IMR-90 (cell line): Measurements from ENCODE around the gene STK40. TPM values are rescaled to one million over a fixed set of nuclear protein-coding genes. Genes with fewer than 3 reads are reported as not detected.
A peak's percentile ranks its signal among the peaks of the same experiment; 100 is the strongest.

Experiments used
- ATAC-seq: fragments of 200-7000 bp; cut with Tn5 transposase; 2 replicates; pipeline ENCODE4 v1.9.1; 2020; ENCODE audit warnings: low read depth, mild to moderate bottlenecking, moderate library complexity
- BruUV-seq: library from RNA; stranded (reverse); fragments of 400-500 nt; replicated peaks from 2 replicates; lab custom pipeline; 2021; lab: Mats Ljungman, UMichigan
- CTCF ChIA-PET: fragments of 300-600 bp; formaldehyde crosslinking; extraction: SDS; loops from one replicate; lab custom pipeline; 2021; ENCODE audit warnings: antibody characterized with exemption; lab: Yijun Ruan, JAX
- POLR2A ChIA-PET: fragments of 300-600 bp; sonication (Branson Sonifier 250); formaldehyde crosslinking; loops from one replicate; lab custom pipeline; 2022; ENCODE audit warnings: antibody characterized with exemption; ENCODE audit not compliant: unreplicated experiment; lab: Charles Lee
- DNase-seq: peaks from one replicate; pipeline ENCODE4 v3.0.0; 2013
- H2AFZ ChIP-seq: replicated peaks from 2 replicates; pipeline ENCODE3; 2013; ENCODE audit warnings: low read length, mild to moderate bottlenecking; ENCODE audit not compliant: poor library complexity
- H2AK5ac ChIP-seq: 2 replicates; pipeline ENCODE4 v1.6.1; 2013; ENCODE audit warnings: low read depth, low read length, inconsistent platforms
- H2AK9ac ChIP-seq: replicated peaks from 2 replicates; pipeline ENCODE3; 2013; ENCODE audit warnings: mild to moderate bottlenecking, low read depth, low read length, moderate library complexity; ENCODE audit not compliant: poor library complexity
- H2BK120ac ChIP-seq: 2 replicates; pipeline ENCODE4 v1.6.1; 2013; ENCODE audit warnings: low read depth, low read length, inconsistent platforms
- H2BK15ac ChIP-seq: 3 replicates; pipeline ENCODE4 v1.6.1; 2013; ENCODE audit warnings: low read depth, low read length, inconsistent platforms
- H2BK20ac ChIP-seq: 2 replicates; pipeline ENCODE4 v1.6.1; 2013; ENCODE audit warnings: low read depth, mild to moderate bottlenecking, inconsistent platforms, low read length, moderate library complexity
- H2BK5ac ChIP-seq: 2 replicates; pipeline ENCODE4 v1.6.1; 2013; ENCODE audit warnings: mild to moderate bottlenecking, low read depth, low read length, inconsistent platforms; ENCODE audit not compliant: poor library complexity, severe bottlenecking
- H3K14ac ChIP-seq: replicated peaks from 2 replicates; pipeline ENCODE4 v1.6.1; 2013; ENCODE audit warnings: low read depth, low read length, inconsistent platforms
- H3K18ac ChIP-seq: 2 replicates; pipeline ENCODE4 v1.6.1; 2013; ENCODE audit warnings: low read depth, low read length, control low read depth
- H3K23ac ChIP-seq: 2 replicates; pipeline ENCODE4 v1.6.1; 2013; ENCODE audit warnings: low read depth, low read length, inconsistent platforms
- H3K27ac ChIP-seq: 2 replicates; pipeline ENCODE4 v1.5.1; 2013; ENCODE audit warnings: mild to moderate bottlenecking, control low read depth, low read length; ENCODE audit not compliant: insufficient read depth
- H3K27me3 ChIP-seq: 2 replicates; pipeline ENCODE4 v1.6.1; 2013; ENCODE audit warnings: low read length; ENCODE audit not compliant: control insufficient read depth, insufficient read depth
- H3K36me3 ChIP-seq: 2 replicates; pipeline ENCODE4 v1.6.1; 2013; ENCODE audit warnings: low read length, mixed read lengths; ENCODE audit not compliant: control insufficient read depth, insufficient read depth
- H3K4ac ChIP-seq: 2 replicates; pipeline ENCODE4 v1.6.1; 2013; ENCODE audit warnings: low read depth, low read length, inconsistent platforms
- H3K4me1 ChIP-seq: 2 replicates; pipeline ENCODE4 v1.6.1; 2013; ENCODE audit warnings: low read length, mixed read lengths; ENCODE audit not compliant: control insufficient read depth, insufficient read depth
- H3K4me2 ChIP-seq: 2 replicates; pipeline ENCODE4 v1.6.1; 2013; ENCODE audit warnings: low read depth, mild to moderate bottlenecking, control low read depth, low read length, moderate library complexity
- H3K4me3 ChIP-seq: 2 replicates; pipeline ENCODE4 v1.5.1; 2013; ENCODE audit warnings: low read depth, mild to moderate bottlenecking, control low read depth, low read length, moderate library complexity; ENCODE audit not compliant: insufficient read depth
- H3K56ac ChIP-seq: 2 replicates; pipeline ENCODE4 v1.6.1; 2013; ENCODE audit warnings: low read length, inconsistent platforms; ENCODE audit not compliant: insufficient read depth; ENCODE audit errors: extremely low read depth
- H3K79me1 ChIP-seq, 2 experiments: 2 replicates each; pipeline ENCODE4 v1.6.1; 2013; ENCODE audit warnings: low read length in 2 of 2, inconsistent platforms in 1 of 2, low read depth in 1 of 2
- H3K9ac ChIP-seq: 2 replicates; pipeline ENCODE4 v1.6.1; 2013; ENCODE audit warnings: low read depth, low read length, control low read depth
- H3K9me1 ChIP-seq: 2 replicates; pipeline ENCODE4 v1.6.1; 2013; ENCODE audit warnings: low read length, inconsistent platforms; ENCODE audit not compliant: insufficient read depth
- H3K9me3 ChIP-seq: 2 replicates; pipeline ENCODE4 v1.6.1; 2013; ENCODE audit warnings: low read length; ENCODE audit not compliant: control insufficient read depth, insufficient read depth
- H4K20me1 ChIP-seq: 2 replicates; pipeline ENCODE4 v1.6.1; 2013; ENCODE audit warnings: low read length, inconsistent platforms; ENCODE audit not compliant: insufficient read depth
- H4K5ac ChIP-seq: 2 replicates; pipeline ENCODE4 v1.6.1; 2013; ENCODE audit warnings: mild to moderate bottlenecking, low read depth, low read length, control low read depth
- H4K8ac ChIP-seq, 2 experiments: 2 replicates each; pipeline ENCODE4 v1.6.1; 2013; ENCODE audit warnings: low read depth in 2 of 2, low read length in 2 of 2, control low read depth in 1 of 2, inconsistent platforms in 1 of 2
- H4K91ac ChIP-seq: 2 replicates; pipeline ENCODE4 v1.6.1; 2013; ENCODE audit warnings: low read depth, low read length, inconsistent platforms; ENCODE audit not compliant: insufficient read depth
- BHLHE40 ChIP-seq: fragments of 150-350 bp; IDR thresholded peaks from 2 replicates; pipeline ENCODE4 v1.6.1; 2016; ENCODE audit warnings: mild to moderate bottlenecking, low read depth, low read length
- CEBPB ChIP-seq: IDR thresholded peaks from 2 replicates; pipeline ENCODE4 v1.6.1; 2012; ENCODE audit warnings: low read depth, low read length, improper control_type of control experiment
- CHD1 ChIP-seq: IDR thresholded peaks from 2 replicates; pipeline ENCODE4 v1.6.1; 2012; ENCODE audit warnings: low read depth, low read length, improper control_type of control experiment
- ELK1 ChIP-seq: fragments of 150-350 bp; IDR thresholded peaks from 2 replicates; pipeline ENCODE4 v1.6.1; 2016; ENCODE audit warnings: low read depth, mild to moderate bottlenecking, low read length, moderate library complexity, borderline replicate concordance
- MAFK ChIP-seq: IDR thresholded peaks from 2 replicates; pipeline ENCODE4 v1.6.1; 2012; ENCODE audit warnings: low read depth, low read length, improper control_type of control experiment
- MAZ ChIP-seq: IDR thresholded peaks from 2 replicates; pipeline ENCODE4 v1.6.1; 2012; ENCODE audit warnings: low read depth, mild to moderate bottlenecking, low read length, improper control_type of control experiment, moderate library complexity, borderline replicate concordance
- MXI1 ChIP-seq: IDR thresholded peaks from 2 replicates; pipeline ENCODE4 v1.6.1; 2012; ENCODE audit warnings: low read depth, mild to moderate bottlenecking, low read length, moderate library complexity, borderline replicate concordance
- NFE2L2 ChIP-seq: fragments of 150-350 bp; IDR thresholded peaks from 2 replicates; pipeline ENCODE4 v1.6.1; 2016; ENCODE audit warnings: low read depth, mild to moderate bottlenecking, low read length
- POLR2A ChIP-seq: IDR thresholded peaks from 2 replicates; pipeline ENCODE4 v1.6.1; 2012; ENCODE audit warnings: mild to moderate bottlenecking, low read depth, low read length
- RAD21 ChIP-seq: IDR thresholded peaks from 2 replicates; pipeline ENCODE4 v1.6.1; 2012; ENCODE audit warnings: low read length, improper control_type of control experiment
- RCOR1 ChIP-seq: IDR thresholded peaks from 2 replicates; pipeline ENCODE4 v1.6.1; 2012; ENCODE audit warnings: mild to moderate bottlenecking, low read length, improper control_type of control experiment; ENCODE audit not compliant: insufficient replicate concordance
- RFX5 ChIP-seq: IDR thresholded peaks from 2 replicates; pipeline ENCODE4 v1.8.0; 2012; ENCODE audit warnings: low read depth, mild to moderate bottlenecking, low read length, moderate library complexity
- SMC3 ChIP-seq: fragments of 150-350 bp; IDR thresholded peaks from 2 replicates; pipeline ENCODE4 v1.6.1; 2016; ENCODE audit warnings: low read depth, mild to moderate bottlenecking, antibody characterized with exemption, low read length, moderate library complexity
- WGBS, 2 experiments: methylation state at CpG; one replicate each; pipeline versions ENCODE4 v1.1.5 to v1.1.7; 2013; ENCODE audit warnings: missing lambda C conversion rate in 2 of 2; ENCODE audit not compliant: insufficient read length in 1 of 2; ENCODE audit errors: extremely low coverage in 2 of 2; 5-methylcytosine and 5-hydroxymethylcytosine counted together
- dilution Hi-C: fragments of 300-500 bp; cut with HindIII; formaldehyde crosslinking; loops from one replicate; pipeline ENCODE4 v1.14.3; 2018; ENCODE audit warnings: low sequenced_read_pairs; ENCODE audit not compliant: unreplicated experiment
- in situ Hi-C: fragments of 300-500 bp; cut with MboI; formaldehyde crosslinking; loops from 3 replicates; pipeline ENCODE4 v1.14.3; 2019; ENCODE audit warnings: low sequenced_read_pairs, inconsistent platforms, mixed read lengths
- intact Hi-C: fragments of 100-400 bp; cut with micrococcal nuclease; formaldehyde crosslinking; loops from 2 replicates; pipeline ENCODE4 v1.10.0; 2022
- polyA plus RNA-seq, 3 experiments: library from polyadenylated mRNA; depleted of rRNA; stranded (reverse); fragments of >200 nt; gene quantifications; 2 replicates each; pipeline ENCODE4 v1.2.3, GENCODE V29; 2012; ENCODE audit warnings: low replicate concordance in 1 of 3
- total RNA-seq: library from RNA; depleted of rRNA; stranded (reverse); fragments of >200 nt; gene quantifications from 2 replicates; pipeline ENCODE4 v1.2.3, GENCODE V29; 2012
- TF ChIP-seq, protein P1 (sequence below): conservative IDR thresholded peaks from 2 replicates; pipeline ENCODE4 v1.5.1; 2012; ENCODE audit warnings: mild to moderate bottlenecking, low read depth, low read length, improper control_type of control experiment
- TF ChIP-seq, protein P2 (sequence below): fragments of 150-350 bp; IDR thresholded peaks from 2 replicates; pipeline ENCODE4 v1.6.1; 2017; ENCODE audit warnings: mild to moderate bottlenecking, antibody characterized with exemption, low read length, low read depth

Gene STK40
- total and polyA plus RNA-seq, 2 of the 4 experiments (the other 2 are of a cell fraction) = 16.0 to 29.9 TPM

- peak overlapping the region; percentile 24 for H2AFZ ChIP-seq
- dilution Hi-C loops = no loop called here
- DNase-seq (peak; percentile 37), ATAC-seq (no peak)
- H2BK15ac ChIP-seq = no peak overlapping the region
- H3K27me3 ChIP-seq = no peaks in the 10 kb centered on the region
- peak overlapping the region; percentile 82 for H2AK9ac ChIP-seq
- no TSS peak for BruUV-seq
- no peak overlapping the region for H3K27ac ChIP-seq
- H3K4me3 ChIP-seq = no peak overlapping the region
- H3K36me3 ChIP-seq = peaks cover 46% of the 10 kb centered on the region
- no peak overlapping the region for H4K5ac ChIP-seq
- H3K23ac ChIP-seq = peak overlapping the region; percentile 12; the same call in 1 of the 2 replicates
- intact Hi-C loops = no loop called here
- H2BK5ac ChIP-seq = peak overlapping the region; percentile 44
- H3K18ac ChIP-seq = no peak overlapping the region
- peak overlapping the region; percentile 64 for H3K4ac ChIP-seq
- in situ Hi-C loops = no loop called here
- H3K56ac ChIP-seq = no peak overlapping the region
- H2BK120ac ChIP-seq = no peak overlapping the region
- 0 out of 2 replicates have a peak, but pooled peaks cover 4% of the 10 kb centered on the region for H4K20me1 ChIP-seq
- peak overlapping the region in 1 of 2 experiments; percentile 44; a peak in 1 of 4 replicates for H4K8ac ChIP-seq
- 100% methylated on average over 1 of the region's 6 CpGs; no CpG with 5 or more reads in 1 of the 2 experiments for WGBS, 2 experiments
- H3K9me3 ChIP-seq = no peaks in the 10 kb centered on the region
- H3K79me1 ChIP-seq = peaks cover 25 to 76% of the 10 kb centered on the region in 2 experiments
- H3K9me1 ChIP-seq = peaks cover 24% of the 10 kb centered on the region
- ChIA-PET POLR2A (no interaction called here), CTCF (interaction anchor here (3.2 kb wide), 1 partner anchor 9 kb away, joined by 9 read pairs; no protein-coding TSS in a partner anchor)
- peak overlapping the region; percentile 63 for H2BK20ac ChIP-seq
- H3K4me2 ChIP-seq = no peak overlapping the region
- H3K4me1 ChIP-seq = peaks cover 5% of the 10 kb centered on the region; the same call in 1 of the 2 replicates
- H4K91ac ChIP-seq = 0 out of 2 replicates have a peak overlapping the region, but pooled peaks have one; percentile 7
- H3K14ac ChIP-seq = 0 out of 2 replicates have a peak overlapping the region, but pooled peaks have one; percentile 29
- peak overlapping the region; percentile 1; the same call in 1 of the 2 replicates for H2AK5ac ChIP-seq
- H3K9ac ChIP-seq = no peak overlapping the region
- TF ChIP-seq MAFK (no peak), RFX5 (no peak), RCOR1 (no peak), MAZ (no peak), POLR2A (no peak), RAD21 (no peak), BHLHE40 (no peak), NFE2L2 (no peak), CHD1 (no peak), MXI1 (no peak), SMC3 (no peak), ELK1 (no peak), CEBPB (no peak)
- TF ChIP-seq, protein P1, sequence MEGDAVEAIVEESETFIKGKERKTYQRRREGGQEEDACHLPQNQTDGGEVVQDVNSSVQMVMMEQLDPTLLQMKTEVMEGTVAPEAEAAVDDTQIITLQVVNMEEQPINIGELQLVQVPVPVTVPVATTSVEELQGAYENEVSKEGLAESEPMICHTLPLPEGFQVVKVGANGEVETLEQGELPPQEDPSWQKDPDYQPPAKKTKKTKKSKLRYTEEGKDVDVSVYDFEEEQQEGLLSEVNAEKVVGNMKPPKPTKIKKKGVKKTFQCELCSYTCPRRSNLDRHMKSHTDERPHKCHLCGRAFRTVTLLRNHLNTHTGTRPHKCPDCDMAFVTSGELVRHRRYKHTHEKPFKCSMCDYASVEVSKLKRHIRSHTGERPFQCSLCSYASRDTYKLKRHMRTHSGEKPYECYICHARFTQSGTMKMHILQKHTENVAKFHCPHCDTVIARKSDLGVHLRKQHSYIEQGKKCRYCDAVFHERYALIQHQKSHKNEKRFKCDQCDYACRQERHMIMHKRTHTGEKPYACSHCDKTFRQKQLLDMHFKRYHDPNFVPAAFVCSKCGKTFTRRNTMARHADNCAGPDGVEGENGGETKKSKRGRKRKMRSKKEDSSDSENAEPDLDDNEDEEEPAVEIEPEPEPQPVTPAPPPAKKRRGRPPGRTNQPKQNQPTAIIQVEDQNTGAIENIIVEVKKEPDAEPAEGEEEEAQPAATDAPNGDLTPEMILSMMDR = no peak
- TF ChIP-seq, protein P2, sequence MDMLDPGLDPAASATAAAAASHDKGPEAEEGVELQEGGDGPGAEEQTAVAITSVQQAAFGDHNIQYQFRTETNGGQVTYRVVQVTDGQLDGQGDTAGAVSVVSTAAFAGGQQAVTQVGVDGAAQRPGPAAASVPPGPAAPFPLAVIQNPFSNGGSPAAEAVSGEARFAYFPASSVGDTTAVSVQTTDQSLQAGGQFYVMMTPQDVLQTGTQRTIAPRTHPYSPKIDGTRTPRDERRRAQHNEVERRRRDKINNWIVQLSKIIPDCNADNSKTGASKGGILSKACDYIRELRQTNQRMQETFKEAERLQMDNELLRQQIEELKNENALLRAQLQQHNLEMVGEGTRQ = no peak
Measured at GRCh38 chr1:36359911-36360550, 25.7 kb downstream of the STK40 start.
